HG02588 (cell line): ENCODE measurements around the gene ANKRD28.
A peak's percentile ranks its signal among the peaks of the same experiment; 100 is the strongest.

Experiments
- ATAC-seq: cut with Tn5 transposase; IDR thresholded peaks from one replicate; pipeline ENCODE4 v1.9.1; 2021; ENCODE audit warnings: mild to moderate bottlenecking, moderate library complexity; ENCODE audit not compliant: unreplicated experiment

ANKRD28 gene

GRCh38 chr3:15676259-15676658 is 121.5 kb downstream of the ANKRD28 start:
- ATAC-seq, result no peak

DNA sequence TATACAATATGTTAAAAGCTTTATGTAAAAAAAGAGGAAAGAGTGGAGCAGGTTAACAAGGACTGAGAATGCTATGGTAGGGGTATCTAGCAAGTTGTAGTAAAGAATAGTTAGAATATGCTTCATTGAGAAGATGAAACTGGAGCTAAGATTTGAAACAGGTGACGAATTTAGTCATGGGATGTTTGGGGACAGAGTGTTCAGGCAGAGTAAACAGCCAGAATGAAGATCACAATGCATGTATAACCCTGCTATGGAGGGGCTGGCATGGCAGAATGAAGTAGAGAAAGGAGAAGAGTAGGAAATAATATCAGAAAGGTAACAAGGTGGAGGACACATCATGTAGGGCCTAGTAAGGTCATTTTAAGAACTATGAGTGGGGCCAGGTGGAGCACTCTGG is 124.2 kb downstream of the ANKRD28 start:
- ATAC-seq, result no peak

DNA sequence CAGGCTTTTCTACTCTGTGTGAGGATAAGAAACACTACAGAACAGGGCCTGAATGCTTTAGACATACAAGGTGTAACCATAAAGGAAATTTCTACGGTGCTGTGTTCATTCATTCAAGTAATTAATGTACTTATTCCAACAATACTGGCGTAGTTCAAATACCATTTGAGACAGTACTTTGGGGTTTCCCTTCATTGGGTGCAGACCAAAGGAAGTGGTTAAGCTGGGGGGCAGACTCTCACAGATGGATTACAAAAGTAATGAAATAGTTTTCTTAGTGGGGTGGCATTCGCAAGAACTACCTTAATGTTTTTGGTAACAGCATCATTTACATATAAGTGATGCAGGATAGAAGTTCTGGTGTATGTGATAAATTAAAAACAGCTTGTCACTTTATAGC is 130.3 kb downstream of the ANKRD28 start:
- no peak for ATAC-seq

GRCh38 chr3:15666277-15666676 is 131.5 kb downstream of the ANKRD28 start:
- ATAC-seq, result no peak

GRCh38 chr3:15665510-15666150 is 132.1 kb downstream of the ANKRD28 start:
- no peak for ATAC-seq

DNA sequence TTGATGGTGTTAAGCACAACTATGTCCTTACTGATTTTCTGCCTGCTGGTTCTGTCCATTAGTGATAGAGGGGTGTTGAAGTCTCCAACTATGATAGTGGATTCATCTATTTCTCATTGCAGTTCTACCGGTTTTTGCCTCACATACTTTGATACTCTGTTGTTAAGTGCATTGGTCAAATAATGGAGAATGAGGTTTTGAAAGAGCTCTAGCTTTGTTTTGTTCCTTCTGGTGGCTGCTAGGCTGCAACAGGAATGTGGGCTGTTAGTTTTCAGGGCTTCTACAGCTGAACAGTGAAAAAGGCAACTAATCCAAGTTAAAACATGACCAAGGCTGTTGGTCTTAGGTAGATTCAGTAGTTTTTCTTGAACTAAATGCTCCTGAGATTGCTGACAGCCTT is 133.6 kb downstream of the ANKRD28 start:
- ATAC-seq, result no peak

DNA sequence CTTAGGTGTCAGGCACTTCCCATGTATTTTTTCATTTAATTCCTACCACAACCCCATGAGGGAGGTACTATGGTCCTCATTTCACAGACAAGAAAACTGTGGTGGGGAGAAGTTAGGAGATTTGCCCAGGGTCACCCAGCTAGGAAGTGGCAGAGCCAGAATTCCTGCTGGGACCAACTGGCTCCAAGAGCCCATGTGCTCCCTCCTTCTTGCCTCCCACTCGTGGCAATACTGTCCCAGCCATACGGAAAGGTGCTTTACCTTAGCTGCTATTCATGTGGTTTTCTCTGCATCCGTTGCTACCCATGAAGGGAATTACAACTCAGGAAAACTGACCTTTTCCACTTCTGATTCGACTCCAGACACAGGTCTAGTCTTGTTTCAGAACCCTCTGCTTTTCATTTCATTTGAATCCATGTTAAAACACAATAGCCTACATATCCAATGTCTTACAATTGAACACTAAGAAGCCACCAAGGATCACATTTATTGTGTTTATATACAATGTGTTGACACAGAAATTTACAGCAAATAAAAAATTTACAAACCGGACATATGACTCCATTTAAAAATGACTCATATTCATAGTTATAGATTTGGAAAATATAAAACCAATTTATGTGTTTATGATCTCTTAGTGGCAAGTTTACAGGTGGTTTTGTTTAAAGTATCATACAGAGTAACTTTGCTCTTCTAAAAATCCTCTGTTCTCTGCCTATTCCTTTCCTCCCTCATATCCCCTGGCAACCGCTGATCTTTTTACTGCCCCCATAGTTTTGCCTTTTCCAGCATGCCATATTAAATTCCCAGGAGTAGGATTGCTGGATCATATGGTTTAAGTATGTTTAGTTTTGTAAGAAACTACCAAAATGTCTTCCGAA is 137.5 kb downstream of the ANKRD28 start:
- no peak for ATAC-seq

DNA sequence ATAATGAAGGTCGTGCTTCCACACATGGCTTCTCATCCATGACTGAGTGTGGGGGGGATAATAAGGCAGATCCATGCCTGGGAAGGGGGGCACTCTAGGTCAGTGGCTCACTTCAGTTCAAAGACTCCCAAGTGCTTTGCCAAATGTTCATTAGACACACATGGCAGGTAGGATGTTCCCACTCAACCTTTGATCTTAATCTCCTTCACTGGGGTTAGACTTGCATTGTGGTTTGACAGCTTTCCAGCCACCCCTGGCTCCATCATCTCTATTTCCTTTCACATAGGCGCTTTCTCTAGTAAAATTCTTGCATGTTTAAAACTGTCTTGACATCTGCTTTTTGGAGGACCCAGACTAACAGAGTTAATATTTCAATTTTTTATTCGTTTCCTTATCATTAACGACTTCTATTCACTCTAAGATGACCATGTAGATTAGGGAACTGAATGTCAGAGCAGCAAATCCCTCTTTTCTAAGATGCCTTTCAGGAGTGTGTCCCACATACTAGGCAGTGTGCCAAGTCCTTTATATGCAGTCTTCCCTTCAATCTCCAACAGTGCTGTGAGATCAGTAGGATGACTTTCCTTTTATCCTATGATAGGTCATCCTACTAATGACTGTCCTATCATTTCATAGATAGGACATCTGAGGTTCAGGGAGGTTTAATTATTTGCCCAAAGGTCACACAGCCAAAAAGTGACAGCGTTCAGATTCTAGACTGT is 138.4 kb downstream of the ANKRD28 start:
- ATAC-seq, result no peak

DNA sequence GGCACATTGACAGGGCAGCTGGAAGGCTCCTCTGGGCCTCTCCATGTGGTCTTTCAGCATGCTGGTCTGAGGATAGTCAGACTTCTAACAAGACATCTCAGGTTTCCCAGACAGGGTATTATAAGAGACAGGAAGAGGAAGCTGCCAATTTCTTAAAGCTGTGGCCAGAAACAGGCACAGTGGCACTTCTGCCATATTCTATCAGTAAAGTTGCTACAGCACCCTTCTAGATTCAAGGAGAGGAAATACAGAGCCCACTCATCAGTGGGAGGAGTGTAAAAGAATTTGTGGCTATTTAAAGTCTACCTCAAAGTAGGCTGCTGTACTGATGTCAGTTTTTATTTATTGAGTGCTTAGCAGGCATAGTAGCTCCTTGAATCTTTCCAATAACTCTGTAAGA is 140.8 kb downstream of the ANKRD28 start:
- no peak for ATAC-seq

GRCh38 chr3:15656342-15656741 is 141.4 kb downstream of the ANKRD28 start:
- ATAC-seq, result no peak

GRCh38 chr3:15654891-15655290 is 142.9 kb downstream of the ANKRD28 start:
- no peak for ATAC-seq

DNA sequence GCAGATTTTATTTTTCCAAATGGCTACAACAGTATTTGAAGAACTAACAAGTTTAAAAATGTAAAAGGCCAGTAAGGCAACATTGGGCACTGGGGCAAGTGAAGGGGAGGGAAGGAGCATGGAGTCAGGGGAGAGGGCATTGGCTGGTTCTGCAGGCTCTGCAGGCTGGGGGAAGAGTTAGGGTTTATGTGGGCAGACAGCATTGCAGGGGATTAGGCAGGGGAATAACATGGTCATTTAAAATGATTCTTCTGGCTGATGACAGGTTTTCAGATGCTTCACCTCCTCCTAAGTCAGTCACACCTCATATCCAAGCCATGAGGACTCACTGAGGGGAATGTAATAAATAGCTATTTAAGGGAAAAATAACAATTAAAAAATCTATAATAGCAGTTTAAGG is 143.7 kb downstream of the ANKRD28 start:
- no peak for ATAC-seq

DNA sequence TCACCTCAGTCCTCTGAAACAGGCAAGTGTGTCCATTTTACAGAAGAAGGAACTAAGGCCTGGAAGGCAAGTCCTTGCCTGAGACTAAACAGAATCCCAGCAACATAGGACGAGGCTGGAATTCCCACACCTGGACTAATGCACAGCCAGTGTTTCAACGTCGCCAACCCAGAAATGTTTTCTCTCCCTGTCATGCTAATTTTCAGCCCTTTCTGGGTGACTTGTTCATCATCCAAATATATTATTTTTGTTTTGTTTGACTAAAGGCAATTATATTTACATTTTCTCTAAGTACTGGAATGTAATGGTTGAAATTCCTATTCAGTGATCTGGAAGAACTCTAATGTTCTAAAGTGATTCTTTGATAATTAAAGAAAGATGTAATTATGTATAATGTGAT is 144.5 kb downstream of the ANKRD28 start:
- no peak for ATAC-seq

DNA sequence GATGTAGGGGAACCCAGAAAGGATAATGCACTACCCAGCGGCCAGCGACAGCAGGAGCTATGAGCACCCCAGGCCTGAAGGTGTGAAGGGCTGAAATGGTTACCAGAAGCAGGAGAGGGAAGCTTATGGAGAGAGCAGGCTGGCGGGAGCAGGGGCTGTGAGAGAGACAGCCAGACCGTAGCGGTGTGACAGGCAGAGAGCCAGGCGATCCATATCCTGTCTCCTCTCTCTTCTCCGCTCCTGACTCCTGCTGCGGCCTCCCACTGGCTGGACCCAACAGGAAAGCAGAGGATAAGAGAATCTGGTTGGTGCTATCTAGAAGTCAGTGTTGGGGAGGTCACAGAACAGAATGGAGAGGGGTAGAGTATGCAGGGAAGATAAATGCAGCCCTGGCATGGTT is 146.4 kb downstream of the ANKRD28 start:
- ATAC-seq, result no peak

GRCh38 chr3:15649858-15650257 is 147.9 kb downstream of the ANKRD28 start:
- no peak for ATAC-seq

GRCh38 chr3:15649341-15649740 is 148.4 kb downstream of the ANKRD28 start:
- no peak for ATAC-seq

- peak; percentile 93 for ATAC-seq
Observed at GRCh38 chr3:15647611-15648167, 150.1 kb downstream of the ANKRD28 start.

DNA sequence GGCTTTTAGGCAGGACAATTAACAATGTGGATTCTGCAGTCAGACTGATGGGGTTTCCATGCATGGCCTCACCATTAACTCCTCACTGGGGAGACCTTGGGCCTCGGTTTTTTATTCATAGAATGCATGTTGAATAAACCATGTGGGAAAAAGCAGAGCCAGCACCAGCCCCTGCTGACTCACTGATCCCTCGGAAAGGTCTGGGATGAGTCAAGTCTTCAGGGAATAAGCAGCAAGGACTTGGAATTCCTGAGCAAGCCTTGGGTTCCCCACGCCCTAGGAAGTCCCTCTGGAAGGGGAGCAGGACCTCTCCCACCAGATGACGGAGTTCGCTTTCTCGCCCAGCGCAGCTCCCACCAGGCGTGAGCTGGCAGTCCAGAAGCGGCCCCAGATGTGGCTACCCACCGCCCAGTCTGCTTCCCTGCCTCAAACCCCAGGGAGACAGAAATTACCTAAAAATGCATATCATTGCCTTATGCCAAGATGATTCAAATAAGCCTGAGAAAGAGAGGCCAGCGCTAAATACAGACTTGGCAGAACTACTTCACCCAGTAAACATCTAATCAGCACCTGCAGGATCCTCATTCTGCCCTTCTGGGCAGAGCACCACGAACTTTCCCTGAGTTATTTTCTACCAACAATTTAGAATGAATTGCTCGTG is 150.8 kb downstream of the ANKRD28 start:
- peak; percentile 27 for ATAC-seq

DNA sequence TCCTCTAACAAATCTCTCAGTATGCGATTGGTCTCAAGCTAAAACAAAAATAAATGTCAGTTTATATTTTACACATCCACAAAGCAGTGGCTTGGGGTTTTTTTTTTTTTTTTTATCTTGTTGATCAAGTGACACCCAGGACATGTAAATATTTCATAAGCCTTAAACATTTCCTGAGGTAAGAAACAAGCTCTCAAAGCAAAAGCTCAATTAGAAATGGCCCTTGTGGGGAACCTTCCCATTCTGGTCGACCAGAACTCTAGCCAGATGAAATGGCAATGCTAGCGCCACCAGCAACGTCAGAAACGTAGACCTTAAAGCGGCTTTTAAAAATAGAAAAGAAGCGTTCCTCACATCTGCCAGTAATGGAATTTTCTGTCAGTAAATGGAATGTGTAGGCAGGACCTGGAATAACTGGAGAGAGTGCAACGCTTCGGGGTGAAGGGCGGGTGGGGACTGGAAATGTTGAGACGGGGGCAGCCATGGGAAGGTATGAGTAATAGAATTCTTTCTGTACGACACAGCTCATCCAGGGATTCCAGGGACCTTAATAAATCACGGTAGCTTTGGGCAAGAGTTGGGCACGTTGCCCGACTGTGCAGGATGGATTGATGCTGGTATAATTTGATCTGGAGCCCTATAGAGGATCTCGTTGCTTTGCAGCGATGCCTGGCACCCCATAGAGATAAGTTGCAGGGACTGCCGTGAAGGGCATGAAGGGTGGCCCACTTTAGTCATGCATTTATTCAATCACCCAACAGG is 151.9 kb downstream of the ANKRD28 start:
- no peak for ATAC-seq

GRCh38 chr3:15645246-15645645 is 152.5 kb downstream of the ANKRD28 start:
- ATAC-seq, result no peak
